OCI-M1 (cell line): ENCODE results near the gene PPP1CA.

ENCODE experiments used
- DNase-seq: peaks from one replicate; lab custom pipeline; 2025; lab: John Stamatoyannopoulos, UW

PPP1CA gene

GRCh38 chr11:67382276-67383136 is 19.2 kb downstream of the PPP1CA start:
- peak; percentile 91 for DNase-seq

DNA sequence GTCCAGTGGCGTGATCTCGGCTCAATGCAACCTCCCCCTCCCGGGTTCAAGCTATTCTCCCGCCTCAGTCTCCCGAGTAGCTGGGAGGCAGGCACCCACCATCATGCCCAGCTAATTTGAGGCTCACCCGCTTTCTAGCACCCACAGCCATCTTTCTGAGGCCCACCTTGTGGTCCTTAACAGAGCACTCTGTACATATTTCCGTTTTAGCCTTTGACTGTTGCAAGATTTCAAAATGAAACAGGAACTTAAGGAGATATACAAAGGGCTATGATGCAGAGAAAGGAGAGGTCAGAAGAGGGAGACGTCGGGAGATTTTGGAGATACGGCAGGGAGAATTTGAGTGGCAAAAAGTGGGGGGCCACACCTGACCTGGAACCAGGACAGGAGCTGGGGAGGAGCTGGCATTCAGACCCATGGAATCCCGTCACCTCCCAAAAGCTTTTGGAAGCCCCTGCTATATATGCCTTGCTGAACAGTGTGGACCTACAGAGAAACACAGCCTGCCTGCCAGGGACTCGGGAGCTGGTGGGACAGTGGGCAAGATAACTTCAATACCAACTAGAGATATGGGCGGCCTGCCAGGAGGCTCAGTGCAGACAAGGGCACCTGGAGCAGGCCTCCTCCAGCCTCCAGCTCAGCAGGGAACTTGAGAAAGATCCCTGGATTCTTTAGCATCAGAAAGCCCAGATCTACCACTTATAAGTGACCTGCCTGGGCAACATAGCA is 20.2 kb downstream of the PPP1CA start:
- peak; percentile 44 for DNase-seq

- no peak for DNase-seq
These were observed 22.3 kb downstream of the PPP1CA start for GRCh38 chr11:67379061-67380058.

DNA sequence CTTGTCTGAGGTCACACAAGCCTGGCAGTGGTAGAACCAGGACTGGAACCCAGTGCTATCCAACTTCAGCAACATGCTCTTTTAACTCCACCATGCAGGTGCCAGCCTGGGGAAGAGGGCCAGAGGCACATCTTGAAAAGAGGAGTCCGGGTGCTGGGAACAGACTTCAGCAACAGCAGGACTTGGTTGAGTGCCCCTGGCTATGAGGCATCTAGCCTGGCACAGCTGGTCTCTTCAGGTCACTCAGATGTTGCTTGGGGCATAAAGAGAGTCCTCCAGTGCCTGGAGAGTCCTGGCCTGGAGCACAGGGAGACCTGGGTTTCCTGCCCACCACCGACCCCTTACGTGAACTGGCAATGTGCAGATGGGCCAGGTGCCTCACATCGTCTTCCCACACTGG is 23.1 kb downstream of the PPP1CA start:
- DNase-seq: no peak

- DNase-seq: no peak
These were observed 24.5 kb downstream of the PPP1CA start for GRCh38 chr11:67376873-67377808.

DNA sequence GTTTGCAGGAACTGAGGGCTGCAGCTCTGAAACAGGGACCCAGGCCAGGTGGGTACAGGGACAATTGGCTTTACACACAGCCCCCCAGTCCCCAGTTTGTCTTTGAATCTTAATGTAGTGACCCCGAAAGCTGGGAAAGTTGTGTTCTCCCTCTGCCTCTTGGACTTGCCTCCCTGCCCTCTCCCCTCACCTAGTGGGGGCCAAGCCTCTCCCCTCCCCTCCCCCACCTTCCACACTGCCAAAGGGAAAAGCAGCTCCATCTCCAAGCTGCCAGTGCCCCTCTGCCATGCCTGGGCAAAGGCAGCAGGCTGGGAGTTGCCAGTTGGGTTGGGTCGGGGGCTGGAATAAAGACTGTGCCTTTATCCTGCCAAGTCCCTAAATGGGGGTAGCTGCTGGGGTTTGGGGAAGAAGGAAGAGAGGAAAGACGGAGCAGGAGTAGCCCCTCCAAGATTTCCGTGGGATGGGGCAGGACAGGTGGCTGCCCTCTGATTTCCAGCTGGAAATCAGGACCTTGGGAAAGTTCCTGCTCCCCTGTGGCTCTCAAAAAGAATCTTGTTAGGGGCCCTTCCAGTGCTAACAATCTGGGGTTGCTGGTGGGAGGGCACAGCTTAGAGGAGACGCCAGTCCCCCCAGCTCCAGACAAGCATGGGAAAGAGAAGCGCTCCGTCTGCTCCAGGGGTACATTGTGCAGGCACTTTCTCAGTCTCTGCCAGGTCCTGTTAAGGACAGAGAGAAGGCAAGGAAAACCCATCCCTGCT is 25.4 kb downstream of the PPP1CA start:
- no peak for DNase-seq

DNA sequence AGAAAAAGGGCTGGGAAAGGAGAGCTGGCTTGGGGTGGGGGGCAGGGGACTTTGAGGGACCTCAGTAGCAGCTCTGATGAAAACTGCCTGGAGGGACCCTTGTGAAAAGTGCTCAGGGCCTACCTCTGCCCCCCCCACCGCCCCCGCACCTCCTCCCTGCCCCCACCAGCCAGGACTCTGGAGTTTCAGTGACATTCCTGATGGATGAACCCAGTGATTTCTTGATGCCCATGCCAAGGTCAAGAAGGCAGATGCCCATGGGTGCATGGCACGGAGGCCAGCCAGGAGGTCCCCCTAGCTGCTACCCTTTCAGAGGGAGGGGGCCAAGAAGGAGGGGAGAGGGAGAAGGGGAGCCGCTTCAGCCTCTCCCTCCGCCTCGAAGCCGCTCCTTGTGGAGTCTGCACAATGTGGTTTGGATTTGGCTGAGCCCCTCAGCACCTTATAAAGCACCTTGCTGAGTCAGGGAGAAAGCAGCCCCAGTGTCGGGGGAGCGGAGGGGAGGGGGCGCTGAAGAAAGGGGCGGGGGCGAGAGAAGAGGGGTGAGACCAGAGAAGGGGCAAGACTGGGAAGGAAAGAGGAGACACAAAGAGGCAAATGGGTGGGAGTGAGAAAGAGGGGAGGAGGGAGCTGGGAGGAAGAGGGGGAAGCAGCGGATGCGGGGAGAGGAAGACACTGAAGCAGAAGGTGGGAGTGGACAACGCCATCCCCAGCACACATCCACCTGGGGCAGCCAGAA is 26.2 kb downstream of the PPP1CA start:
- DNase-seq: no peak

DNA sequence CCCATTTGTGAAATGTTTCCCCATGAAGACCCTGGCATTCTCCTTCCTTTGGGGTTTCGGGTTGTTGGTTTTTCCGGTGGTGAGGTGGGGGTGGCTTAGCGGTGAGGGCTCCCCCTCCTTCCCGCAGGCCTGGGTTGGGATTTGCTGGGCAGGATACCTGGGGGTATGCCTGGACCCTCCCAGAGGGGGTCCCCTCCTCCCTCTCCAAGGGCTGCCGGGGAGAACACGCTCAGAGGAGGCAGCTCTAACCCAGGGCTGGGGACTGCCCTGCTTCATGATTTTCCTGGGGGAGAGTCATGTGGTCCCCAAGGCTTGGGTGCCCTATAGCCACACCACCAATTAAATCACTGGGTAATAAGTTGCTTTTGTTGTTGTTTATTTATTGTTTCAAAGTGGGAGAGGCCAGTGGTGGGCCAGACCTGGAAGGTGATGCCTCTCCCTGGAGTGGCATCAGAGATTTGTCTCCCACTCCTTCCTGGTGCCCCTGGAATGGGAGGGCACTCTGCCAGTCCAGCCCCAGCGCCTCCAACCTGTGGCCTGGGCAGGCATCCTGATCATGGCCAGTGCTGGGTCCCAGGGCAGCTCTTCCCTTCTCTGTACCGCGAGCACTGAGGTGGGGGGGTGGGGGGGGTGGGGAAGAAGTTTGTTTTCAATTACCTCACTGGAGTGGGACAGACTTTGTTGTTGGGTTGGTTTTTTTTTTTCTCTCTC is 26.9 kb downstream of the PPP1CA start:
- no peak for DNase-seq

DNA sequence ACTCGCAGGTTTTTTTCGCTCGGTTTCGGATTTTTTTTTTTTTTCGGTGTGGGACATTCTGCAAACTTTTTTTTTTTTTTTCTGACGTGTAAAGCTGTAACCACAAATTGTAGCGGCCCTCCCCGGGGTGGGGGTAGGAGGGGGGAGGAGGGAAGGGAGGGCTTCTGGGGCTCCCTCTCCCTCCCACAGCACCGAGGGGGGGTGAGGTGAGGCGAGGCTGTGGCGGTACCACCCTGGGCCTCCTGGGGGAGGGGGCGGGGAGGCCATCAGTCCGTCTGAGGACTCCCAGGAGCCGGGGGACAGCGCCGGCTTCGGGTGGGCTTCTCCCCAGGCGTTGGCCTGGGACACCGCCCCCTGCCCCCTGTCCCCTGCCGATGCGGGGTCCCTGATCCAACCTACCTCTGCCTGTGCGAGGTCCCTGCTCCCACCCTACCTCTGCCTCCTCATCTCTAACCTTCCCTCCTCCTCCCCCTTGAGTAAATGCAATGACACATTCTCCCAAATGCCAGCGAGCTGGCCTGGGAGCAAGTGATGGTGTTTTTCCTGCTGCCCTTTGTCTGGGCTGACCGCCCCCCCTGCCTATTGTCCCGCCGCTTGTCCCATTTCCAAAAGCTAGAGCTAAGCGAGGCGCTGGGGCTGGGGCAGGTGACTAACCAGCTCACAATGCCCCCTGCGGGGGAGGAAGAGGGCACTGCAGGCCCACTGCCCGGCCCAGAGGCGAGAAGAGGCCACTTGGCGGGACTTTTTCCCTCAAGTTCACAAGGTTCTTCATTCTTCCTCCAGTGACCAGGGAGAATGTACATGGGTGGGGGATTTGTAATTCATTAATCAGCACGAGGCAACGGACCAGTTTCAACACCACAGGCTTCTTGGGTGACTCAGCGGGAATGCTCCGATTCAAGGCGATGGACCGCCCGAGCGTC is 27.7 kb downstream of the PPP1CA start:
- DNase-seq: peak; percentile 75

DNA sequence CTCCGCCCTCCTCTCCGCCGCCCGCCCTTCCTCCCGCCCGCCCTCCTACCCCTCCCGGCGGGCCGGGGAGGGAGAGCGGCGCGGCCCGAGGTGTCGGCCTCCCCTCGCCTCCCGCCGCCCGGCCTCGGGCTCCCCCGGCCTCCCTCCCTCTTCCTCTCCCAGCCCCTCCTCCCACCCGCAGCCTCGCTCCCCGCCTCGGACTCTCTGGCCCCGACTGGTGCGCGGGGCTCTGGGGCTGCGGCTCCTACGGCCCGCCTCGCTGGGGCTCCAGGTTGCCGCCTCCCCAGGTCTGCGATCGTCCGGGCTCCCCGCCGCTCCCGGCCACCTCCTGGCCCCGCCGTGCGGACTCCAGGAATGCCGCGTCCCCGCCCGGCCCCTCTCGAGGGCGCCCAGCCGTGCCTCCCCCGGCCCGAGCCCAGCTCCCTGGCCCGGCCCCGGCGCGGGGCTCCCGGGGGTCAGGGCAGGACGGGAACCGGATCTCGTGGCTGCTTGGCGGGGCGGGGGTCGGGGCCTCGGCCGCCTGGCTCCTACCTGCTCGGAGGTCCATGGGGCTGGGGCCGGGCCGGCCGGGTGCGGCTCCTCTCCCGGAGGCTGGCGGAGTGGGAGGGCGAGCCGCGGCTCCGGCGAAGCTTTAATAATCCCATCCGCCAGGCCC is 28.5 kb downstream of the PPP1CA start, which contains the start of gene CLCF1:
TSS of gene CLCF1 (minus strand) at position 606 of the 655 bp plus-strand sequence. CDS start at position 547, 59 bp downstream.
- peak; percentile 64 for DNase-seq

DNA sequence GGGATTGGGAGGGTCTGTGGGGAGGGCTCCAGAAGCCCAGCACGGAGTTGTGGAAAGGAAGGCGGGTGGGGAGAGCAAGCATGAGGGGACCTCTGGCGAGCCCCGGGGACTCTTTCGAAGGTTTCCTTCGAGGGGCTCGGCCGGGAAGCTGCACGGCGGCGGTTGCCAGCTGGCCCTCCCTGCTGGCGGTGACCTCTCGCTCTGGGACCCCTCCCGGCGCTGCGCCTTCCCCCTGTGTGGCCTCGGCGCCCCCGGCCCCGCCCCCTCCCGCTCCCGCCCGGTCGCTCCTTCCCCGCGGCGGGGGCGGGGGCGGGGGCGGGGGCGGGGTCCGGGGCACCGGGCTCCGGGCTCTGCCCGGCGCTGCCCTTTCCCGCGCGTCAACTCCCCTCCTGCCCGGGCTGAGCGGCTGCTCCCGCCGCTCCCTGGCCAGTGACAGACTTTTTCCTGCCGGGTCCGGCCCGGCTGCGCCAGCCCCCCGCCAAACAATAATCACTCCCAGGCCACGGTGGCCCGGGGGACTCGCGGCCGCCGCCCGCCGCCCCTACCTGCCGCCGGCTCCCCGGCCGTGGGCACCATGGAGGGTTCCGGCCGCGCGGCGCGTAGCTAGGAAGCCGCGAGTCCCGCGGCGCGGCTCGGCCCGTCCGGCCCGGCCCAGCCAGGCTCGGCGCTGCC is 29.2 kb downstream of the PPP1CA start:
- DNase-seq: no peak

GRCh38 chr11:67371911-67372320 is 29.7 kb downstream of the PPP1CA start:
- no peak for DNase-seq

DNA sequence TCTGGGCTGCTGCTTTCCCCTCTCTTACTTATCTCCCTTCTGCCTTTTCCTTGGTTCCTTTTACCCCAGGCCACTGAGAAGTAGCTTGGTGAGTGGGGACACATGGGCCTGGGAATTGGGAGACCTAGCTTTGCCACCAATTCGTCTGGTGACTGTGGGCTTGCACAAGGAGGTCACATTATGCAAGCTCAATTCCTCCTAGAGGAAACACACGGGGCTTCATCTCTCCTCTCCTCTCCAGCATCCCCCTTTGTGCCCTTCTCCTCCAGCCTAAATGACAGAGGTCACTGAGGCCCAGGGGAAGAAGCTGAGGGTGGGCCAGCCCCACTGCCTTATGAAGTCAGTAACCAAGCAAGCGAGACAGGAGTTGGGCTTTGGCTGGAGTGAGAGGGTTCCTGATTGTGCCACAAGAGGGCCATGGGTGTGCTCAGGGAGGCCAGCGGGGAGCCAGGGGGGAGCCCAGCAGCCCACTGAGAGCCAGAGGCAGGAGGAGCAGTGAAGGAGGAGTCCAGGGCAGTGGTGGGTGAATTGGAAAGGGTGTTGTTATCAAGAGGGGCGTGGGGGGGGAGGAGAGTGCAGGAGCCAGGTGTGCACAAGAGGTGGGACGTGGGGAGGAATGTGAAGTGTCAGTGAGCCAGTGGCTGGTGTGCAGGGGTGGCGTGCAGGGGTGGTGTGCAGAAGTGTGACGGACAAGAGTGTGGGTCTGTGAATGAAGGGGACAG is 30.3 kb downstream of the PPP1CA start:
- peak; percentile 36 for DNase-seq

- DNase-seq: no peak
These were observed 31.1 kb downstream of the PPP1CA start for GRCh38 chr11:67370351-67371076.

GRCh38 chr11:67369801-67370284 is 31.8 kb downstream of the PPP1CA start:
- DNase-seq: no peak
